Thymus (tissue), 2 donors: ENCODE measurements around the gene HOXA1. TPM values are rescaled to one million over a fixed set of nuclear protein-coding genes. Genes with fewer than 3 reads are reported as not detected.

ENCODE experiments used
- polyA plus RNA-seq: library from polyadenylated mRNA; stranded (reverse); fragments of 200-250 nt; gene quantifications from one replicate; pipeline ENCODE4 v1.2.3, GENCODE V29; 2013
- total RNA-seq: library from RNA; stranded (reverse); fragments of 120-200 nt; gene quantifications from one replicate; pipeline ENCODE4 v1.2.4, GENCODE V29; 2013
- donor health status: healthy.

The HOXA1 gene
- total and polyA plus RNA-seq, 2 donors: 0.28 to 0.71 TPM

Other genes with a start within 250 kb of the HOXA1 start
- 9.8 TPM for gene SKAP2, start 231.4 kb downstream of the HOXA1 start, total RNA-seq
- 10.6 TPM for gene SKAP2, start 231.4 kb downstream of the HOXA1 start, polyA plus RNA-seq
- 1.5 TPM for gene HOXA2, start 6.7 kb upstream of the HOXA1 start, total RNA-seq
- gene HOXA2, start 6.7 kb upstream of the HOXA1 start, polyA plus RNA-seq: 3.9 TPM
- 0.42 TPM for gene HOXA4, start 34.8 kb upstream of the HOXA1 start, total RNA-seq
- gene HOXA4, start 34.8 kb upstream of the HOXA1 start, polyA plus RNA-seq: 3.0 TPM
- 0.24 TPM for gene HOXA5, start 47.7 kb upstream of the HOXA1 start, total RNA-seq
- gene HOXA5, start 47.7 kb upstream of the HOXA1 start, polyA plus RNA-seq: 0.43 TPM
- gene HOXA6, start 51.8 kb upstream of the HOXA1 start, total RNA-seq: 0.33 TPM
- 0.09 TPM for gene HOXA6, start 51.8 kb upstream of the HOXA1 start, polyA plus RNA-seq
- 0.80 TPM for gene HOXA3, start 56.6 kb upstream of the HOXA1 start, total RNA-seq
- gene HOXA3, start 56.6 kb upstream of the HOXA1 start, polyA plus RNA-seq: 5.5 TPM
- gene HOXA7, start 60.7 kb upstream of the HOXA1 start, total RNA-seq: 0.57 TPM
- gene HOXA7, start 60.7 kb upstream of the HOXA1 start, polyA plus RNA-seq: 0.41 TPM
- 1.5 TPM for gene HOXA9, start 69.5 kb upstream of the HOXA1 start, total RNA-seq
- gene HOXA9, start 69.5 kb upstream of the HOXA1 start, polyA plus RNA-seq: 4.9 TPM
- 1.1 TPM for gene HOXA10, start 78.3 kb upstream of the HOXA1 start, total RNA-seq
- gene HOXA10, start 78.3 kb upstream of the HOXA1 start, polyA plus RNA-seq: 3.5 TPM
- gene HOXA11, start 89.2 kb upstream of the HOXA1 start, total RNA-seq: not detected
- gene HOXA11, start 89.2 kb upstream of the HOXA1 start, polyA plus RNA-seq: under 0.01 TPM
- not detected for gene HOXA13, start 104.1 kb upstream of the HOXA1 start, total RNA-seq
- 0.02 TPM for gene HOXA13, start 104.1 kb upstream of the HOXA1 start, polyA plus RNA-seq
- not detected for gene EVX1, start 146.8 kb upstream of the HOXA1 start, total RNA-seq
- 0.05 TPM for gene EVX1, start 146.8 kb upstream of the HOXA1 start, polyA plus RNA-seq